Activated CD8-positive, alpha-beta memory T cell treated with anti-CD3 and anti-CD28 coated beads, Interleukin-2, amount 50 U/mL, for 24 hours (primary cell): ENCODE results near the gene SLC24A4.

Experiments used
- DNase-seq: peaks from one replicate; pipeline ENCODE4 v3.0.0-alpha.2; 2020; ENCODE audit errors: extremely low read depth

Gene SLC24A4

GRCh38 chr14:92316937-92317336 is 6.0 kb upstream of the SLC24A4 start:
- DNase-seq: no peak

GRCh38 chr14:92317511-92317910 is 5.5 kb upstream of the SLC24A4 start:
- no peak for DNase-seq

GRCh38 chr14:92321701-92322100 is 1.3 kb upstream of the SLC24A4 start:
- no peak for DNase-seq

GRCh38 chr14:92322516-92322915 is 449 bp upstream of the SLC24A4 start:
- DNase-seq: no peak

GRCh38 chr14:92323916-92324818 is 1.2 kb downstream of the SLC24A4 start:
- no peak for DNase-seq

- DNase-seq: no peak
Observed at GRCh38 chr14:92325835-92326234, 2.9 kb downstream of the SLC24A4 start.

- no peak for DNase-seq
Observed at GRCh38 chr14:92328664-92329255, 5.8 kb downstream of the SLC24A4 start.

GRCh38 chr14:92334050-92334449 is 11.1 kb downstream of the SLC24A4 start:
- no peak for DNase-seq

GRCh38 chr14:92336363-92336762 is 13.4 kb downstream of the SLC24A4 start:
- DNase-seq: no peak

- DNase-seq: no peak
Observed at GRCh38 chr14:92339426-92339825, 16.5 kb downstream of the SLC24A4 start.

- DNase-seq: no peak
Observed at GRCh38 chr14:92340071-92340470, 17.1 kb downstream of the SLC24A4 start.

- DNase-seq: no peak
Observed at GRCh38 chr14:92340931-92341330, 18.0 kb downstream of the SLC24A4 start.

- DNase-seq: peak; percentile 7
Observed at GRCh38 chr14:92341791-92342190, 18.8 kb downstream of the SLC24A4 start.

GRCh38 chr14:92348154-92348553 is 25.2 kb downstream of the SLC24A4 start:
- DNase-seq: no peak

- no peak for DNase-seq
Observed at GRCh38 chr14:92351750-92352149, 28.8 kb downstream of the SLC24A4 start.

GRCh38 chr14:92352158-92352985 is 29.4 kb downstream of the SLC24A4 start:
- no peak for DNase-seq

- DNase-seq: no peak
Observed at GRCh38 chr14:92353447-92353846, 30.5 kb downstream of the SLC24A4 start.

- DNase-seq: no peak
Observed at GRCh38 chr14:92356677-92357076, 33.7 kb downstream of the SLC24A4 start.

- DNase-seq: no peak
Observed at GRCh38 chr14:92360651-92361370, 37.8 kb downstream of the SLC24A4 start.

GRCh38 chr14:92362781-92363235 is 39.8 kb downstream of the SLC24A4 start:
- no peak for DNase-seq

- no peak for DNase-seq
Observed at GRCh38 chr14:92366237-92366636, 43.3 kb downstream of the SLC24A4 start.

GRCh38 chr14:92368001-92368400 is 45.0 kb downstream of the SLC24A4 start:
- no peak for DNase-seq
